ENCODE results near the gene GSDMA.

The GSDMA gene

GRCh38 chr17:39969375-39969774, 6.6 kb downstream of the GSDMA start:
- Histone ChIP-seq H3K36me3 (ENCODE audit: control insufficient read depth, insufficient read depth, low read length) (no peaks in the 10 kb centered on the region), H3K4me3 (replicated peaks; ENCODE audit: low read depth, low read length) (no peak overlapping the region), H3K27me3 (replicated peaks; ENCODE audit: control insufficient read depth, insufficient read depth, low read length) (no peaks in the 10 kb centered on the region; the same call in none of the 2 replicates)
- TF ChIP-seq, protein P1, sequence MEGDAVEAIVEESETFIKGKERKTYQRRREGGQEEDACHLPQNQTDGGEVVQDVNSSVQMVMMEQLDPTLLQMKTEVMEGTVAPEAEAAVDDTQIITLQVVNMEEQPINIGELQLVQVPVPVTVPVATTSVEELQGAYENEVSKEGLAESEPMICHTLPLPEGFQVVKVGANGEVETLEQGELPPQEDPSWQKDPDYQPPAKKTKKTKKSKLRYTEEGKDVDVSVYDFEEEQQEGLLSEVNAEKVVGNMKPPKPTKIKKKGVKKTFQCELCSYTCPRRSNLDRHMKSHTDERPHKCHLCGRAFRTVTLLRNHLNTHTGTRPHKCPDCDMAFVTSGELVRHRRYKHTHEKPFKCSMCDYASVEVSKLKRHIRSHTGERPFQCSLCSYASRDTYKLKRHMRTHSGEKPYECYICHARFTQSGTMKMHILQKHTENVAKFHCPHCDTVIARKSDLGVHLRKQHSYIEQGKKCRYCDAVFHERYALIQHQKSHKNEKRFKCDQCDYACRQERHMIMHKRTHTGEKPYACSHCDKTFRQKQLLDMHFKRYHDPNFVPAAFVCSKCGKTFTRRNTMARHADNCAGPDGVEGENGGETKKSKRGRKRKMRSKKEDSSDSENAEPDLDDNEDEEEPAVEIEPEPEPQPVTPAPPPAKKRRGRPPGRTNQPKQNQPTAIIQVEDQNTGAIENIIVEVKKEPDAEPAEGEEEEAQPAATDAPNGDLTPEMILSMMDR (IDR thresholded peaks at IDR 0.05; ENCODE audit: insufficient read depth, low read length, poor library complexity, severe bottlenecking), result no peak
- no peak for DNase-seq (ENCODE audit: extremely low read depth, insufficient read length)

DNA sequence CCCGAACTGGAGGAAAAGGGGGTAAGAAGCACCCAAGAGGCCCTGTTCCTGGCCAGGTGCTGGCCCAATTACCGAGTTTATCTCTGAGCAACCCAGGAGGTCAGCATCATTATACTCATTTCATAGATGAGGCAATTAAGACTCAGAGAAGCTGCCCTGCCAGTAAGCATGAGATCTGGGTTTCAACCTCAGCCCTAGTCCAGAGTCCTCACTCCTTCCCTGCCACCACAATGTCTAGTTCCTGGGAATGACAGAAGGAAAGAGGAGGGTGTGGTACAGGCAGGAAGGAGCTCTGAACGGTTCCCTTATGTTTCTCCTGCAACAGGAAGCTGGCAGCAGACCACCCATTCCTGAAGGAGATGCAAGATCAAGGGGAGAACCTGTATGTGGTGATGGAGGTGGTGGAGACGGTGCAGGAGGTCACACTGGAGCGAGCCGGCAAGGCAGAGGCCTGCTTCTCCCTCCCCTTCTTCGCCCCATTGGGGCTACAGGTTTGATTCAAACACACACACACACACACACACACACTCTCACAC, 7.4 kb downstream of the GSDMA start:
- Histone ChIP-seq H3K27me3 (replicated peaks; ENCODE audit: control insufficient read depth, insufficient read depth, low read length) (no peaks in the 10 kb centered on the region; the same call in none of the 2 replicates), H3K36me3 (ENCODE audit: control insufficient read depth, insufficient read depth, low read length) (no peaks in the 10 kb centered on the region), H3K4me3 (replicated peaks; ENCODE audit: low read depth, low read length) (no peak overlapping the region)
- no peak for DNase-seq (ENCODE audit: extremely low read depth, insufficient read length)
- TF ChIP-seq, protein P1 (IDR thresholded peaks at IDR 0.05; ENCODE audit: insufficient read depth, low read length, poor library complexity, severe bottlenecking), result no peak

- H3K4me3 ChIP-seq (replicated peaks; ENCODE audit: low read depth, low read length), result no peak overlapping the region
- no peak for DNase-seq (ENCODE audit: extremely low read depth, insufficient read length)
- no peaks in the 10 kb centered on the region; the same call in none of the 2 replicates for H3K27me3 ChIP-seq (replicated peaks; ENCODE audit: control insufficient read depth, insufficient read depth, low read length)
- no peaks in the 10 kb centered on the region for H3K36me3 ChIP-seq (ENCODE audit: control insufficient read depth, insufficient read depth, low read length)
- TF ChIP-seq, protein P1 (IDR thresholded peaks at IDR 0.05; ENCODE audit: insufficient read depth, low read length, poor library complexity, severe bottlenecking), result no peak
These were observed 8.3 kb downstream of the GSDMA start for GRCh38 chr17:39971076-39971603.

- Histone ChIP-seq H3K36me3 (ENCODE audit: control insufficient read depth, insufficient read depth, low read length) (no peaks in the 10 kb centered on the region), H3K27me3 (replicated peaks; ENCODE audit: control insufficient read depth, insufficient read depth, low read length) (no peaks in the 10 kb centered on the region; the same call in none of the 2 replicates), H3K4me3 (replicated peaks; ENCODE audit: low read depth, low read length) (no peak overlapping the region)
- TF ChIP-seq, protein P1 (IDR thresholded peaks at IDR 0.05; ENCODE audit: insufficient read depth, low read length, poor library complexity, severe bottlenecking), result no peak
- no peak for DNase-seq (ENCODE audit: extremely low read depth, insufficient read length)
These were observed 9.5 kb downstream of the GSDMA start for GRCh38 chr17:39972271-39972670.

DNA sequence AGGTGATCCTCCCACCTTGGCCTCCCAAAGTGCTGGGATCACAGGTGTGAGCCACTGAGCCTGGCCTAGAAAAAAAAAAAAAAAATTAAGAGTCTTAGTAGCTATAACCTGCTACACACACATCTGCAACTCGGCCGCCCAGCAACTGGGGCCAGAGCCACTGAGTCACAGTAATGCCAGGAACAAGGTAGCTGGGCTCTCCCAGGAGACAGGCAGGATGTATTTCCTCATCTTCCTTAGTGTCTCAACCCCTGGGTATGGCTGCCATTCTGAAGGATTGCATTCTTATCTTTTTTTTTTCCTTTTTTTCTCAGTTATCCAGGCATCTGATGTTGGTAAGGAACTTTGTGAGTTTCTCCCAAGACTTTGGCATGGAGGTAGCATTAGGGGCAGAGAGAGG, 10.7 kb downstream of the GSDMA start:
- TF ChIP-seq, protein P1 (IDR thresholded peaks at IDR 0.05; ENCODE audit: insufficient read depth, low read length, poor library complexity, severe bottlenecking), result no peak
- no peak for DNase-seq (ENCODE audit: extremely low read depth, insufficient read length)
- no peaks in the 10 kb centered on the region; the same call in none of the 2 replicates for H3K27me3 ChIP-seq (replicated peaks; ENCODE audit: control insufficient read depth, insufficient read depth, low read length)
- H3K36me3 ChIP-seq (ENCODE audit: control insufficient read depth, insufficient read depth, low read length), result no peaks in the 10 kb centered on the region
- no peak overlapping the region for H3K4me3 ChIP-seq (replicated peaks; ENCODE audit: low read depth, low read length)

All from GM06990 (cell line).